Sigmoid colon (tissue), 4 donors: ENCODE measurements around the gene GMFB.

Experiments used
- EP300 ChIP-seq, 4 donors: sonication (generic); formaldehyde crosslinking; IDR thresholded peaks; one replicate each; pipeline ENCODE4 v1.6.1; 2017; ENCODE audit warnings: antibody characterized with exemption in 4 of 4
- POLR2A ChIP-seq, 2 donors: fragments of 450-650 bp; IDR thresholded peaks; one replicate each; pipeline ENCODE4 v1.6.1; 2016; ENCODE audit warnings: antibody characterized with exemption in 2 of 2, mild to moderate bottlenecking in 2 of 2, moderate library complexity in 2 of 2
- POLR2AphosphoS5 ChIP-seq, 4 donors: sonication (generic); formaldehyde crosslinking; IDR thresholded peaks; one replicate each; pipeline ENCODE4 v1.6.1; 2017; ENCODE audit warnings: antibody characterized with exemption in 4 of 4
- TF ChIP-seq, protein P1 (sequence below), 4 experiments: fragments of 450-650 bp in 3 of 4; fragments of 200-600 bp in 1 of 4; IDR thresholded peaks; one replicate each; pipeline ENCODE4 v1.5.1; 2016 to 2019; ENCODE audit warnings: antibody characterized with exemption in 4 of 4, mild to moderate bottlenecking in 3 of 4, moderate library complexity in 2 of 4

DNA sequence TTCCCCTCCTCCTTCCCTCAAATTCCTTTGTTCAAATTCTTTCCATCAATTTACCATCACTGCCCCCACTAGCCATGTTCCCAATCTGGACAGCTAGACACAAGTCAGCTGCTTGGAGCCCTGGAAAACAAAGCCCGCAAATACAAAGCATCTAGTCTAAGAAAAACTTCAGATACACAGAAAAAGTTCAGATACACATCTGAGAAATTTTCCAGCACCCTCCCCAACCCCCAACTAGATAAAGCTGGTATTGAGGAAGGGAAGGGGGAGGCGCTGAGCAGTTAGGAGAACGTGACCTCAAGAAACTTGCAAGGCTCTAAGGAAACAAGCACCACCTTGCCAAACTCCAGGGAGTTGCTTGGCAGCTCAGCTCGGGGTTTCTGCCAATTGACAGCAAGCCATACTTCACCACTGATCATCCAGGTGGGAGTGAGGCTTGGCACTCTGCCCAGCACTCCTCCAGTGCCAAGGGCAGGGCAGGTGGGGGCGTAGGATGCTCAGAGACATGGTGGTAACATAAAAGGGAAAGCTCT lies 42.6 kb downstream of the GMFB start:
- TF ChIP-seq POLR2A (IDR thresholded peaks at IDR 0.05) (no peak), EP300 (IDR thresholded peaks at IDR 0.05) (no peak), POLR2AphosphoS5 (IDR thresholded peaks at IDR 0.05) (peak in 1 of 4 donors; percentile 27)
- TF ChIP-seq, protein P1, sequence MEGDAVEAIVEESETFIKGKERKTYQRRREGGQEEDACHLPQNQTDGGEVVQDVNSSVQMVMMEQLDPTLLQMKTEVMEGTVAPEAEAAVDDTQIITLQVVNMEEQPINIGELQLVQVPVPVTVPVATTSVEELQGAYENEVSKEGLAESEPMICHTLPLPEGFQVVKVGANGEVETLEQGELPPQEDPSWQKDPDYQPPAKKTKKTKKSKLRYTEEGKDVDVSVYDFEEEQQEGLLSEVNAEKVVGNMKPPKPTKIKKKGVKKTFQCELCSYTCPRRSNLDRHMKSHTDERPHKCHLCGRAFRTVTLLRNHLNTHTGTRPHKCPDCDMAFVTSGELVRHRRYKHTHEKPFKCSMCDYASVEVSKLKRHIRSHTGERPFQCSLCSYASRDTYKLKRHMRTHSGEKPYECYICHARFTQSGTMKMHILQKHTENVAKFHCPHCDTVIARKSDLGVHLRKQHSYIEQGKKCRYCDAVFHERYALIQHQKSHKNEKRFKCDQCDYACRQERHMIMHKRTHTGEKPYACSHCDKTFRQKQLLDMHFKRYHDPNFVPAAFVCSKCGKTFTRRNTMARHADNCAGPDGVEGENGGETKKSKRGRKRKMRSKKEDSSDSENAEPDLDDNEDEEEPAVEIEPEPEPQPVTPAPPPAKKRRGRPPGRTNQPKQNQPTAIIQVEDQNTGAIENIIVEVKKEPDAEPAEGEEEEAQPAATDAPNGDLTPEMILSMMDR (IDR thresholded peaks at IDR 0.05), result no peak
